ENCODE measurements around the gene THAP4. TPM values are rescaled to one million over a fixed set of nuclear protein-coding genes. Genes with fewer than 3 reads are reported as not detected.

The THAP4 gene
- total RNA-seq, 2 donors from 2014 or later, result 76.8 to 94.7 TPM

GRCh38 chr2:241582806-241583205, 54.2 kb downstream of the THAP4 start:
- DNase-seq (ENCODE audit: low spot score), result no peak
- H3K4me1 ChIP-seq, result no peaks in the 10 kb centered on the region
- H3K36me3 ChIP-seq, result peaks cover 41% of the 10 kb centered on the region
- H3K4me3 ChIP-seq, result no peak overlapping the region
- no peaks in the 10 kb centered on the region for H3K27me3 ChIP-seq
- no peak overlapping the region for H3K27ac ChIP-seq
- H3K9me3 ChIP-seq, result peaks cover 0 to 25% of the 10 kb centered on the region in 2 donors
- no peak for TF ChIP-seq CTCF (IDR thresholded peaks at IDR 0.05)

- no peak overlapping the region for H3K4me3 ChIP-seq
- no peak overlapping the region for H3K27ac ChIP-seq
- peaks cover 37% of the 10 kb centered on the region for H3K36me3 ChIP-seq
- H3K9me3 ChIP-seq, result peaks cover 0 to 20% of the 10 kb centered on the region in 2 donors
- no peak for TF ChIP-seq CTCF (IDR thresholded peaks at IDR 0.05)
- H3K4me1 ChIP-seq, result no peaks in the 10 kb centered on the region
- no peaks in the 10 kb centered on the region for H3K27me3 ChIP-seq
- DNase-seq (ENCODE audit: low spot score), result no peak
Observed at GRCh38 chr2:241582328-241582727, 54.6 kb downstream of the THAP4 start.

- H3K9me3 ChIP-seq, result no peaks in the 10 kb centered on the region
- DNase-seq (ENCODE audit: low spot score), result no peak
- H3K27me3 ChIP-seq, result no peaks in the 10 kb centered on the region
- H3K36me3 ChIP-seq, result peaks cover 30% of the 10 kb centered on the region
- no peak for TF ChIP-seq CTCF (IDR thresholded peaks at IDR 0.05)
- H3K27ac ChIP-seq, result no peak overlapping the region
- no peak overlapping the region for H3K4me3 ChIP-seq
- H3K4me1 ChIP-seq, result no peaks in the 10 kb centered on the region
Observed at GRCh38 chr2:241579281-241579680, 57.7 kb downstream of the THAP4 start.

GRCh38 chr2:241577413-241578122, 59.4 kb downstream of the THAP4 start:
- Histone ChIP-seq H3K4me3 (no peak overlapping the region), H3K27ac (no peak overlapping the region), H3K4me1 (no peaks in the 10 kb centered on the region), H3K36me3 (peaks cover 28% of the 10 kb centered on the region), H3K27me3 (no peaks in the 10 kb centered on the region), H3K9me3 (no peaks in the 10 kb centered on the region)
- DNase-seq (ENCODE audit: low spot score), result no peak
- TF ChIP-seq CTCF (IDR thresholded peaks at IDR 0.05), result no peak

GRCh38 chr2:241576293-241576654, 60.7 kb downstream of the THAP4 start:
- H3K4me1 ChIP-seq, result no peaks in the 10 kb centered on the region
- peaks cover 20% of the 10 kb centered on the region for H3K36me3 ChIP-seq
- no peak for DNase-seq (ENCODE audit: low spot score)
- H3K27ac ChIP-seq, result no peak overlapping the region
- no peak for TF ChIP-seq CTCF (IDR thresholded peaks at IDR 0.05)
- H3K27me3 ChIP-seq, result no peaks in the 10 kb centered on the region
- H3K9me3 ChIP-seq, result no peaks in the 10 kb centered on the region
- no peak overlapping the region for H3K4me3 ChIP-seq
